Stomach (tissue), 9 donors: ENCODE measurements around the gene PTPRT. TPM values are rescaled to one million over a fixed set of nuclear protein-coding genes. Genes with fewer than 3 reads are reported as not detected.

Source experiments
- DNase-seq, 2 donors: peaks; one replicate each; pipeline versions ENCODE4 v3.0.0 to v3.0.0-alpha.2; 2013 to 2019
- H3K27ac ChIP-seq, 5 donors: fragments of 200-600 bp in 4 of 5; sonication (generic) in 4 of 5; one replicate each; pipeline ENCODE4 v1.5.1; 2013 to 2019; ENCODE audit warnings: mild to moderate bottlenecking in 1 of 5, moderate library complexity in 1 of 5
- H3K27me3 ChIP-seq, 3 donors: fragments of 200-600 bp; sonication (generic); one replicate each; pipeline ENCODE4 v1.5.1; 2017 to 2019; ENCODE audit warnings: mixed run types in 1 of 3
- H3K36me3 ChIP-seq, 4 donors: fragments of 200-600 bp; sonication (generic); 1 replicate in 3 of 4; 2 replicates in 1 of 4; pipeline ENCODE4 v1.5.1; 2016 to 2019
- H3K4me1 ChIP-seq, 4 donors: fragments of 200-600 bp; sonication (generic); one replicate each; pipeline ENCODE4 v1.5.1; 2016 to 2019
- H3K4me3 ChIP-seq, 4 donors: fragments of 200-600 bp; sonication (generic) in 3 of 4; one replicate each; pipeline ENCODE4 v1.5.1; 2016 to 2019; ENCODE audit warnings: mild to moderate bottlenecking in 1 of 4
- H3K9me3 ChIP-seq, 4 donors: fragments of 200-600 bp; sonication (generic); one replicate each; pipeline ENCODE4 v1.5.1; 2016 to 2019
- EP300 ChIP-seq: sonication (generic); formaldehyde crosslinking; IDR thresholded peaks from one replicate; pipeline ENCODE4 v1.6.1; 2017; ENCODE audit warnings: antibody characterized with exemption
- POLR2A ChIP-seq, 4 donors: fragments of 450-650 bp; IDR thresholded peaks; one replicate each; pipeline ENCODE4 v1.6.1; 2016; ENCODE audit warnings: antibody characterized with exemption in 4 of 4, control low read depth in 2 of 4, mild to moderate bottlenecking in 1 of 4, moderate library complexity in 1 of 4
- POLR2AphosphoS5 ChIP-seq, 3 donors: sonication (generic); formaldehyde crosslinking; IDR thresholded peaks; one replicate each; pipeline ENCODE4 v1.6.1; 2016; ENCODE audit warnings: antibody characterized with exemption in 3 of 3
- WGBS, 5 donors: extraction: QIAGEN DNeasy Blood & Tissue Kit in 3 of 5; methylation state at CpG; one replicate each; pipeline versions ENCODE4 v1.1.5 to v1.1.7; 2013 to 2018; 5-methylcytosine and 5-hydroxymethylcytosine counted together
- intact Hi-C: fragments of 100-400 bp; cut with DNase I; formaldehyde crosslinking; loops from one replicate; pipeline ENCODE4 v1.15.1; 2023; ENCODE audit warnings: low total_unique reads
- polyA plus RNA-seq, 3 donors: library from polyadenylated mRNA; stranded (reverse); fragments of 200-250 nt; gene quantifications; one replicate each; pipeline ENCODE4 v1.2.3, GENCODE V29; 2013
- total RNA-seq, 5 donors: library from RNA; depleted of rRNA; stranded (reverse); fragments of >200 nt; gene quantifications; one replicate each; pipeline versions ENCODE4 v1.1.0 to v1.2.3, GENCODE V29; 2014 to 2016
- TF ChIP-seq, protein P1 (sequence below), 7 experiments: fragments of 450-650 bp in 4 of 7; fragments of 200-600 bp in 3 of 7; sonication (generic) in 3 of 7; IDR thresholded peaks; one replicate each; pipeline ENCODE4 v1.5.1; 2016 to 2019; ENCODE audit warnings: antibody characterized with exemption in 7 of 7, control low read depth in 2 of 7, mild to moderate bottlenecking in 1 of 7
- donor health status: healthy with polysubstance abuse.
- donor health status: Bipolar disorder and iron deficiency.
- donor health status: healthy.

Gene PTPRT
- total and polyA plus RNA-seq, 8 donors, result 0.05 to 11.6 (median 1.7) TPM; not detected in 2

DNA sequence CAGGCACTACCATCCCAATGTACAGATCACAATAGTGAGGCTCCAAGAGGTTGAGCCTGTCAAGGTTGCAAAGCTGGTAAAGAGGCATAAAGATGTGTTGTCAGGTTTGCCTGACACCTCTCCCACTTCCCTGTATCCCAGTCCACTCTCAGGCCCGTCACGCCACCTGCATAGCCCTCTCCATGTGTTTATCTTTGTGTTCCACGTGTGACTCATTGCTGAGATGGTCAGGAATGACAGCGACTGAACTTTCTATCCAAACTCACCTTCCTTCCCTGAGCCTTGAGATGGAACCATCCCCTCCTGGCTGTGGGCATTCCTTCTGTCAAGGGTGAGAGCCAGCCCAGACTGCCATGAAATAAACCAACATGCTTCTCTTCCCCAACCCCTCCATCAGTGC, 578.3 kb downstream of the PTPRT start:
- Histone ChIP-seq H3K4me1 (no peaks in the 10 kb centered on the region), H3K27ac (no peak overlapping the region), H3K9me3 (peaks cover 0 to 6% (median 0%) of the 10 kb centered on the region in 4 donors), H3K36me3 (no peaks in the 10 kb centered on the region), H3K4me3 (no peak overlapping the region), H3K27me3 (no peaks in the 10 kb centered on the region)
- intact Hi-C loops, result no loop called here
- 73 to 87% (median 85%) methylated on average over 4 of the region's 4 CpGs for WGBS, 5 donors
- DNase-seq, result no peak
- no peak for TF ChIP-seq POLR2AphosphoS5 (IDR thresholded peaks at IDR 0.05)
- TF ChIP-seq EP300, result no peak
- no peak for TF ChIP-seq POLR2A (IDR thresholded peaks at IDR 0.05)
- TF ChIP-seq, protein P1, sequence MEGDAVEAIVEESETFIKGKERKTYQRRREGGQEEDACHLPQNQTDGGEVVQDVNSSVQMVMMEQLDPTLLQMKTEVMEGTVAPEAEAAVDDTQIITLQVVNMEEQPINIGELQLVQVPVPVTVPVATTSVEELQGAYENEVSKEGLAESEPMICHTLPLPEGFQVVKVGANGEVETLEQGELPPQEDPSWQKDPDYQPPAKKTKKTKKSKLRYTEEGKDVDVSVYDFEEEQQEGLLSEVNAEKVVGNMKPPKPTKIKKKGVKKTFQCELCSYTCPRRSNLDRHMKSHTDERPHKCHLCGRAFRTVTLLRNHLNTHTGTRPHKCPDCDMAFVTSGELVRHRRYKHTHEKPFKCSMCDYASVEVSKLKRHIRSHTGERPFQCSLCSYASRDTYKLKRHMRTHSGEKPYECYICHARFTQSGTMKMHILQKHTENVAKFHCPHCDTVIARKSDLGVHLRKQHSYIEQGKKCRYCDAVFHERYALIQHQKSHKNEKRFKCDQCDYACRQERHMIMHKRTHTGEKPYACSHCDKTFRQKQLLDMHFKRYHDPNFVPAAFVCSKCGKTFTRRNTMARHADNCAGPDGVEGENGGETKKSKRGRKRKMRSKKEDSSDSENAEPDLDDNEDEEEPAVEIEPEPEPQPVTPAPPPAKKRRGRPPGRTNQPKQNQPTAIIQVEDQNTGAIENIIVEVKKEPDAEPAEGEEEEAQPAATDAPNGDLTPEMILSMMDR (IDR thresholded peaks at IDR 0.05), result no peak

DNA sequence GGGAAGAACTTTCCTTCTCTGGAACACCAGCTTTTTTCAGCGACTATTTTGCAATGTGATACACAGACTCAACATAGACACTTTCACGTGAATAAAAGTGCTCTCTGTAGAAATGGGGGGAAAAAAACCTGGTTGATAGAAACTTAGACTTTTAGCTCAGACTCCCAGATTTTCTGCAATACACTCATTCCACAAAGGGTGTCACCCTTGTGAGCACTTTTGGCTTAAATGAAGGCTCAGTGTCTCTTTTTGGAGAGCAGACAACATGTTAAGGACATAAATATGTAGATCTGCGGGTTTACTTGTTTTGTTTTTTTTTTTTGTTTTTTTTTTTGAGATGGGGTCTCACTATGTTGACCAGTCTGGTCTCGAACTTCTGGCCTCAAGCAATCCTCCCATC, 579.6 kb downstream of the PTPRT start:
- peaks cover 0 to 6% (median 0%) of the 10 kb centered on the region in 4 donors for H3K9me3 ChIP-seq
- no peaks in the 10 kb centered on the region for H3K4me1 ChIP-seq
- H3K27ac ChIP-seq, result no peak overlapping the region
- H3K27me3 ChIP-seq, result no peaks in the 10 kb centered on the region
- WGBS, 5 donors, result 76 to 81% (median 77%) methylated on average over 4 of the region's 4 CpGs
- TF ChIP-seq POLR2AphosphoS5 (IDR thresholded peaks at IDR 0.05), result no peak
- TF ChIP-seq EP300, result no peak
- TF ChIP-seq, protein P1 (IDR thresholded peaks at IDR 0.05), result no peak
- TF ChIP-seq POLR2A (IDR thresholded peaks at IDR 0.05), result no peak
- H3K4me3 ChIP-seq, result no peak overlapping the region
- no peak for DNase-seq
- no peaks in the 10 kb centered on the region for H3K36me3 ChIP-seq
- intact Hi-C loops, result no loop called here

DNA sequence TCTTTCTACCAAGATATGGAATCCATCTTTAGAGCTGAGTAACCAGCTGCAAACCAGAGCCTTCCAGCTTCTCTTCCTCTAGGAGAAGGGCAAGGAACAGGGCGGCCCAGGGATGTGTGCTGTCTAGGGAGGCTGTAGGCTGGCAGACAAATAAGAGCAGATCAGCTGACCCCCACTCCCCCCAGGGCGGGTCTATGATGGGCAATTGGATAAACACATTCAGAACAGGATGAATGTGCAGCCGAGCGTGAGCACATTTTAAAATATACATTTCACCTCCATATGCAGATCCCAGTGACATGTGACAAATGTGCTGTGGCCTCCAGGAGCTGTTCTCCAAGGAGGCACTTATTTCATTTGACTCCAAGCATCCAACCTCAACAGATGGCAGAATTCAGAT, 580.1 kb downstream of the PTPRT start:
- H3K4me3 ChIP-seq, result no peak overlapping the region
- 39 to 77% (median 65%) methylated on average over 4 of the region's 4 CpGs for WGBS, 5 donors
- no peak overlapping the region for H3K27ac ChIP-seq
- TF ChIP-seq POLR2AphosphoS5 (IDR thresholded peaks at IDR 0.05), result no peak
- no peak for TF ChIP-seq POLR2A (IDR thresholded peaks at IDR 0.05)
- H3K27me3 ChIP-seq, result no peaks in the 10 kb centered on the region
- peaks cover 0 to 6% (median 0%) of the 10 kb centered on the region in 4 donors for H3K9me3 ChIP-seq
- H3K36me3 ChIP-seq, result no peaks in the 10 kb centered on the region
- DNase-seq, result peak in 1 of 2 donors; percentile 12
- no peaks in the 10 kb centered on the region for H3K4me1 ChIP-seq
- intact Hi-C loops, result no loop called here

DNA sequence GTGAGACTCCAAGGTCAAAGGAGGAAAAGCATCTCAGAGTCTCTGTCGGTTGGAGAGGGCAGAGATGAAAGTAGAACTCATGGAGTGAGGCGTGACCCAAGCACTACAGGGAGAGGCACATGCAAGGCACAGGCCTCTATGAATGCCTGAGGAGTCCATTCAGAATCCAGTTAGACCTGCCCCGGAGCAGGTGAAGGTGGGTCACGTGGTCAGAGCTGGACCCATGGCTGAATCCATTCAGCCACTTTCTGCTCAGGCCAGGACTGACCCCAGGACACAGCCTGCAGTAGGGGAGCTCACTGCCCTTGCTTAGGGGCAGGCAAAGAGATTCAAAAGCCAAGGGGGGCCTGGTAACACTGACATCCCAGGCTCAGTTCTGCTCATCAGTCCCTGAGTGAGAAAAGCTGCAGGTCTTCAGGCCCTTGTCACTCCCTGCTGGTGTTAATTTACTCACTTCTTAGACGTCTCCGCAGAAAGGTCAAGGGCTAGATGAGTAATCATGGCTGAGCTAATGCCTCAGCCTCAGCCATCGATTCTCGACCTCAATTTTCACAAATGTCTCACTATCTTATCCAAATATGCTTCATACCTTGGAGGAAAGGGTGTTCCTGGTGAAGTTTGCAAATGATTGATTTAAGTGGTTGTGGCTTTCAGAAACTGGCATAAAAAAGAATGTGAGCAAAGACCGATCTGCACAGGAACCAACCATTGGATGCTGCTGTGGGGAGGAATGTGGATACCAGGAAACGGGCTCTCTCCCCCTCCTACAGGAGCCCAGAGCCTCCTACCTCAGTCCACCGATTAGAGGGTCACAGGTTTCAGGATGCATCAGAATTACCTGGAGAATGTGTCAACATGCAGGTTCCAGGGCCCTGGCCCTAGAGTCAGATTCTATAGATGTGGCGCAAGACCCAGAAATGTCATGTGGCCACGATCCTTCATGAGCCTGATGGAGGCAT, 584.4 kb downstream of the PTPRT start:
- WGBS, 5 donors, result 43 to 51% (median 45%) methylated on average over 13 of the region's 13 CpGs
- Histone ChIP-seq H3K27me3 (no peaks in the 10 kb centered on the region), H3K36me3 (no peaks in the 10 kb centered on the region), H3K4me1 (no peaks in the 10 kb centered on the region), H3K27ac (no peak overlapping the region), H3K9me3 (no peaks in the 10 kb centered on the region), H3K4me3 (no peak overlapping the region)
- intact Hi-C loops, result no loop called here
- TF ChIP-seq EP300, result no peak
- TF ChIP-seq POLR2A (IDR thresholded peaks at IDR 0.05), result no peak
- TF ChIP-seq, protein P1 (IDR thresholded peaks at IDR 0.05), result no peak
- TF ChIP-seq POLR2AphosphoS5 (IDR thresholded peaks at IDR 0.05), result no peak
- DNase-seq, result peak in 1 of 2 donors; percentile 12

DNA sequence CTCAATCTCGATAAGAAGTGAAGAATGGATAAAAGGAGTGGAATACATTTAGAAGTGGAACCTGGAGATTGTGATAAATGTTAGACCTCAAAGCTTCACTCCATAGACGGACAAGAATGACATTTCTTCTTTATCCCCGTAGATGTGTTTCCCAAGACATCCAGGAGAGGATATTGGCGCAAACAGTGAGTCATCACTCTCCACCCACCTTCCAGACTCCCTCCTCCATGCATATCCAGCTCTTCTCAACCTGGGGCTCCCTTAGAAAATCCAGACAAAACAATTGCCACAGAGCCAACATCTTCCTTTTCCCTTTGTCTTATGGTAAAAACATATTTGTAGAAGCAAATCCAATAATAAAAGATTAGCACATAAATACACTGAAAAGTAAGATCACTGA, 586.1 kb downstream of the PTPRT start:
- WGBS, 5 donors, result 79 to 92% (median 85%) methylated on average over 4 of the region's 4 CpGs
- H3K27ac ChIP-seq, result no peak overlapping the region
- no peak for DNase-seq
- H3K36me3 ChIP-seq, result no peaks in the 10 kb centered on the region
- TF ChIP-seq EP300, result no peak
- TF ChIP-seq POLR2AphosphoS5 (IDR thresholded peaks at IDR 0.05), result no peak
- TF ChIP-seq POLR2A (IDR thresholded peaks at IDR 0.05), result no peak
- TF ChIP-seq, protein P1 (IDR thresholded peaks at IDR 0.05), result no peak
- intact Hi-C loops, result no loop called here
- H3K4me3 ChIP-seq, result no peak overlapping the region
- no peaks in the 10 kb centered on the region for H3K9me3 ChIP-seq
- no peaks in the 10 kb centered on the region for H3K4me1 ChIP-seq
- H3K27me3 ChIP-seq, result no peaks in the 10 kb centered on the region
